DMS114 treated with DMSO at 0.1 percent for 48 hours (cell line): ENCODE data around the gene INSM1.

ENCODE experiments used
- DNase-seq: peaks from one replicate; lab custom pipeline; 2025; ENCODE audit not compliant: unreplicated experiment; lab: John Stamatoyannopoulos, UW

Gene INSM1

GRCh38 chr20:20362774-20363433, 5.0 kb upstream of the INSM1 start:
- DNase-seq = no peak

- no peak for DNase-seq
Observed at GRCh38 chr20:20363434-20363798, 4.5 kb upstream of the INSM1 start.

- DNase-seq = no peak
Observed at GRCh38 chr20:20363799-20364592, 3.9 kb upstream of the INSM1 start.

- DNase-seq = no peak
Observed at GRCh38 chr20:20364593-20365479, 3.1 kb upstream of the INSM1 start.

GRCh38 chr20:20365480-20366161, 2.3 kb upstream of the INSM1 start:
- DNase-seq = no peak

GRCh38 chr20:20366551-20366875, 1.4 kb upstream of the INSM1 start:
- DNase-seq = no peak

GRCh38 chr20:20366876-20367574, 879 bp upstream of the INSM1 start:
- no peak for DNase-seq

- DNase-seq = no peak
Observed at GRCh38 chr20:20368418-20369249, 730 bp downstream of the INSM1 start.

GRCh38 chr20:20369250-20370093, 1.6 kb downstream of the INSM1 start:
- DNase-seq = no peak

- no peak for DNase-seq
Observed at GRCh38 chr20:20370094-20370575, 2.2 kb downstream of the INSM1 start.

- DNase-seq = no peak
Observed at GRCh38 chr20:20371083-20371482, 3.2 kb downstream of the INSM1 start.

- DNase-seq = no peak
Observed at GRCh38 chr20:20371681-20372080, 3.8 kb downstream of the INSM1 start.

GRCh38 chr20:20373091-20373571, 5.2 kb downstream of the INSM1 start:
- no peak for DNase-seq

GRCh38 chr20:20375862-20376261, 8.0 kb downstream of the INSM1 start:
- DNase-seq = no peak

GRCh38 chr20:20386192-20386591, 18.3 kb downstream of the INSM1 start:
- no peak for DNase-seq

- no peak for DNase-seq
Observed at GRCh38 chr20:20390393-20390792, 22.5 kb downstream of the INSM1 start.

GRCh38 chr20:20391115-20391514, 23.2 kb downstream of the INSM1 start:
- no peak for DNase-seq

GRCh38 chr20:20391766-20392165, 23.9 kb downstream of the INSM1 start:
- DNase-seq = no peak
